ENCODE data around the gene DGKI. TPM values are rescaled to one million over a fixed set of nuclear protein-coding genes. Genes with fewer than 3 reads are reported as not detected.

The DGKI gene
- total and polyA plus RNA-seq, 4 donors: 0.01 to 0.37 (median 0.31) TPM

- no peak for TF ChIP-seq CTCF (IDR thresholded peaks at IDR 0.05; ENCODE audit: low read depth, low read length, missing input control)
- no peak for TF ChIP-seq GABPA (IDR thresholded peaks at IDR 0.05 in 1 of 2, conservative IDR thresholded peaks at IDR 0.05 in 1 of 2)
- no peak for TF ChIP-seq TAF1 (conservative IDR thresholded peaks at IDR 0.05)
Measured at GRCh38 chr7:137865764-137866163, 19.0 kb upstream of the DGKI start (continued).

GRCh38 chr7:137862964-137863363 lies 16.2 kb upstream of the DGKI start:
- Histone ChIP-seq H3K4me1 (ENCODE audit: control insufficient read depth in 4 of 4, insufficient read depth in 4 of 4, low read length in 3 of 4) (no peaks in the 10 kb centered on the region), H3K9ac (ENCODE audit: low read depth in 1 of 2, low read length in 2 of 2) (no peak overlapping the region), H3K27me3 (ENCODE audit: control insufficient read depth in 4 of 4, insufficient read depth in 4 of 4, low read length in 3 of 4) (no peaks in the 10 kb centered on the region), H3K9me3 (ENCODE audit: control insufficient read depth in 4 of 4, low read length in 3 of 4) (peaks cover 0 to 4% (median 1%) of the 10 kb centered on the region in 4 donors), H3K36me3 (ENCODE audit: control insufficient read depth in 4 of 4, insufficient read depth in 3 of 4, low read depth in 1 of 4, low read length in 3 of 4) (peaks cover 0 to 12% (median 2%) of the 10 kb centered on the region in 4 donors), H3K4me3 (ENCODE audit: low read depth in 1 of 3, low read length in 3 of 3) (no peak overlapping the region), H3K27ac (ENCODE audit: low read depth in 1 of 2, low read length in 2 of 2) (no peak overlapping the region)
- WGBS: 97% methylated on average over 2 of the region's 2 CpGs
- DNase-seq (ENCODE audit: low spot score): no peak
- TF ChIP-seq FOXA2 (IDR thresholded peaks at IDR 0.05): no peak
- TF ChIP-seq ATF3 (IDR thresholded peaks at IDR 0.05): no peak
- no peak for TF ChIP-seq MAX (IDR thresholded peaks at IDR 0.05)
- TF ChIP-seq EGR1 (IDR thresholded peaks at IDR 0.05; ENCODE audit: low read depth in 2 of 2): no peak
- TF ChIP-seq HNF4A (conservative IDR thresholded peaks at IDR 0.05): no peak
- TF ChIP-seq GABPA (IDR thresholded peaks at IDR 0.05 in 1 of 2, conservative IDR thresholded peaks at IDR 0.05 in 1 of 2): no peak

- H3K4me1 ChIP-seq (ENCODE audit: control insufficient read depth in 4 of 4, insufficient read depth in 4 of 4, low read length in 3 of 4): no peaks in the 10 kb centered on the region
- H3K4me3 ChIP-seq (ENCODE audit: low read depth in 1 of 3, low read length in 3 of 3): no peak overlapping the region
- peaks cover 0 to 4% (median 1%) of the 10 kb centered on the region in 4 donors for H3K9me3 ChIP-seq (ENCODE audit: control insufficient read depth in 4 of 4, low read length in 3 of 4)
- no peak overlapping the region for H3K9ac ChIP-seq (ENCODE audit: low read depth in 1 of 2, low read length in 2 of 2)
- TF ChIP-seq JUND (IDR thresholded peaks at IDR 0.05) (no peak), MAX (IDR thresholded peaks at IDR 0.05) (no peak), CTCF (IDR thresholded peaks at IDR 0.05; ENCODE audit: low read depth, low read length, missing input control) (no peak), NR2F2 (IDR thresholded peaks at IDR 0.05) (no peak), YY1 (IDR thresholded peaks at IDR 0.05) (no peak), REST (IDR thresholded peaks at IDR 0.05) (no peak), RAD21 (IDR thresholded peaks at IDR 0.05) (no peak), SP1 (IDR thresholded peaks at IDR 0.05) (no peak), FOXA2 (IDR thresholded peaks at IDR 0.05) (no peak), TAF1 (conservative IDR thresholded peaks at IDR 0.05) (no peak), EGR1 (IDR thresholded peaks at IDR 0.05; ENCODE audit: low read depth in 2 of 2) (no peak), GABPA (IDR thresholded peaks at IDR 0.05 in 1 of 2, conservative IDR thresholded peaks at IDR 0.05 in 1 of 2) (no peak), ATF3 (IDR thresholded peaks at IDR 0.05) (no peak), RXRA (IDR thresholded peaks at IDR 0.05) (no peak), ZBTB33 (IDR thresholded peaks at IDR 0.05) (no peak), HNF4A (conservative IDR thresholded peaks at IDR 0.05) (no peak)
- 71% methylated on average over 4 of the region's 4 CpGs for WGBS
- no peak overlapping the region for H3K27ac ChIP-seq (ENCODE audit: low read depth in 1 of 2, low read length in 2 of 2)
- no peaks in the 10 kb centered on the region for H3K27me3 ChIP-seq (ENCODE audit: control insufficient read depth in 4 of 4, insufficient read depth in 4 of 4, low read length in 3 of 4)
- H3K36me3 ChIP-seq (ENCODE audit: control insufficient read depth in 4 of 4, insufficient read depth in 3 of 4, low read depth in 1 of 4, low read length in 3 of 4): peaks cover 0 to 8% (median under 1%) of the 10 kb centered on the region in 4 donors
- no peak for DNase-seq (ENCODE audit: low spot score)
Measured at GRCh38 chr7:137862358-137862757, 15.6 kb upstream of the DGKI start.
